K562 (cell line): ENCODE measurements around the gene ZFPM1. TPM values are rescaled to one million over a fixed set of nuclear protein-coding genes. Genes with fewer than 3 reads are reported as not detected.

Experiments
- ATF4 ChIP-seq: fragments of 450-650 bp; formaldehyde crosslinking; IDR thresholded peaks from 2 replicates; pipeline ENCODE4 v1.4.0; 2022; ENCODE audit warnings: mild to moderate bottlenecking, moderate library complexity
- CBX8 ChIP-seq: fragments of 200-600 bp; sonication (generic); IDR thresholded peaks from 2 replicates; pipeline ENCODE4 v1.6.1; 2012; ENCODE audit warnings: borderline replicate concordance, mixed run types, low read depth, mild to moderate bottlenecking, moderate library complexity, mixed read lengths, low read length, control low read depth, inconsistent platforms; ENCODE audit not compliant: poor library complexity, severe bottlenecking; ENCODE audit errors: extremely low read depth
- DACH1 ChIP-seq: fragments of 450-650 bp; IDR thresholded peaks from 2 replicates; pipeline ENCODE4 v1.6.1; 2018; ENCODE audit not compliant: partially characterized antibody
- EGR1 ChIP-seq: fragments of 450-650 bp; conservative IDR thresholded peaks from 2 replicates; pipeline ENCODE4 v1.6.1; 2017; ENCODE audit warnings: mild to moderate bottlenecking
- GATAD2B ChIP-seq: fragments of 450-650 bp; IDR thresholded peaks from 2 replicates; pipeline ENCODE4 v1.6.1; 2017; ENCODE audit warnings: mild to moderate bottlenecking, borderline replicate concordance
- GTF2F1 ChIP-seq: IDR thresholded peaks from 2 replicates; pipeline ENCODE4 v1.6.1; 2011; ENCODE audit warnings: low read depth, low read length, improper control_type of control experiment
- HDGF ChIP-seq: fragments of 450-650 bp; IDR thresholded peaks from 2 replicates; pipeline ENCODE4 v1.6.1; 2016
- HEY1 ChIP-seq: fragments of 250-450 bp; sonication (Bioruptor Pico); IDR thresholded peaks from 2 replicates; pipeline ENCODE4 v1.5.0; 2020; ENCODE audit warnings: mild to moderate bottlenecking, moderate library complexity, borderline replicate concordance
- HLTF ChIP-seq: fragments of 450-650 bp; IDR thresholded peaks from 2 replicates; pipeline ENCODE4 v1.6.1; 2016
- ILF3 ChIP-seq: fragments of 450-650 bp; IDR thresholded peaks from 2 replicates; pipeline ENCODE4 v1.6.1; 2018; ENCODE audit warnings: antibody characterized with exemption, mild to moderate bottlenecking, moderate library complexity, borderline replicate concordance
- NFYB ChIP-seq: IDR thresholded peaks from 2 replicates; pipeline ENCODE4 v1.6.1; 2011; ENCODE audit warnings: mild to moderate bottlenecking, moderate library complexity; ENCODE audit not compliant: insufficient read length; ENCODE audit errors: extremely low read depth
- PHF21A ChIP-seq: fragments of 450-650 bp; IDR thresholded peaks from 2 replicates; pipeline ENCODE4 v1.6.1; 2017; ENCODE audit warnings: low read depth, borderline replicate concordance
- PHF8 ChIP-seq: fragments of 200-600 bp; sonication (generic); IDR thresholded peaks from 2 replicates; pipeline ENCODE4 v1.6.1; 2012; ENCODE audit warnings: mixed run types, mild to moderate bottlenecking, inconsistent platforms, low read length, moderate library complexity, borderline replicate concordance
- POLR2H ChIP-seq: IDR thresholded peaks from 2 replicates; pipeline ENCODE4 v1.6.1; 2016; ENCODE audit warnings: missing genetic modification characterization, low read depth, mild to moderate bottlenecking, control low read depth, missing compliant biosample characterization, moderate library complexity
- PRDM10 ChIP-seq: fragments of 450-650 bp; IDR thresholded peaks from 2 replicates; pipeline ENCODE4 v1.6.1; 2018; ENCODE audit not compliant: partially characterized antibody
- PTBP1 ChIP-seq: fragments of 200-400 bp; formaldehyde crosslinking; IDR thresholded peaks from 2 replicates; pipeline ENCODE4 v1.6.1; 2017; ENCODE audit warnings: low read depth, low read length
- SNIP1 ChIP-seq: fragments of 450-650 bp; IDR thresholded peaks from 2 replicates; pipeline ENCODE4 v1.7.1; 2017; ENCODE audit warnings: low read depth, mild to moderate bottlenecking
- SRSF7 ChIP-seq: fragments of 200-400 bp; formaldehyde crosslinking; optimal IDR thresholded peaks from 2 replicates; pipeline ENCODE3; 2017; ENCODE audit warnings: mild to moderate bottlenecking, low read depth, low read length
- STAT5B ChIP-seq: fragments of 250-450 bp; sonication (Bioruptor Pico); IDR thresholded peaks from 2 replicates; pipeline ENCODE4 v1.8.0; 2021; ENCODE audit warnings: mild to moderate bottlenecking, inconsistent platforms
- TSC22D4 ChIP-seq: fragments of 450-650 bp; IDR thresholded peaks from 2 replicates; pipeline ENCODE4 v1.6.1; 2016; ENCODE audit warnings: missing genetic modification characterization, missing biosample characterization, control low read depth
- ZNF146 ChIP-seq: IDR thresholded peaks from one replicate; pipeline ENCODE4 v1.6.1; 2018; ENCODE audit warnings: missing compliant biosample characterization; ENCODE audit not compliant: unreplicated experiment
- ZNF253 ChIP-seq: fragments of 250-450 bp; sonication (Bioruptor Pico); conservative IDR thresholded peaks from 2 replicates; pipeline ENCODE4 v1.6.1; 2021; ENCODE audit warnings: mild to moderate bottlenecking
- ZNF263 ChIP-seq: sonication (generic); formaldehyde crosslinking; IDR thresholded peaks from 2 replicates; pipeline ENCODE4 v1.8.0; 2022; ENCODE audit warnings: mild to moderate bottlenecking, missing genetic modification reagents, borderline replicate concordance
- ZNF699 ChIP-seq: fragments of 250-450 bp; sonication (Bioruptor Pico); IDR thresholded peaks from 2 replicates; pipeline ENCODE4 v1.8.0; 2021; ENCODE audit warnings: mild to moderate bottlenecking, moderate library complexity; ENCODE audit not compliant: insufficient replicate concordance
- polyA plus RNA-seq, 8 experiments: library from polyadenylated mRNA; depleted of rRNA in 4 of 8; stranded (reverse) in 5 of 8; unstranded in 3 of 8; fragments of >200 nt; fragmentation: Nextera tagmentation in 2 of 8; fragmentation: Illumina TruSeq in 1 of 8; extraction: Ambion mirVana in 2 of 8; extraction: Trizol in 1 of 8; gene quantifications; 2 replicates each; pipeline versions ENCODE4 v1.2.1 to v1.2.3, GENCODE V29; 2011 to 2014; ENCODE audit warnings: inconsistent platforms in 1 of 8, missing spikeins in 1 of 8
- total RNA-seq, 7 experiments: library from RNA; depleted of rRNA in 6 of 7; stranded (reverse); fragments of >200 nt in 6 of 7; fragmentation: Illumina TruSeq in 2 of 7; extraction: Trizol in 2 of 7; gene quantifications; 2 replicates each; pipeline versions ENCODE4 v1.2.1 to v1.2.3, GENCODE V29; 2011 to 2021; ENCODE audit warnings: low replicate concordance in 1 of 7

ZFPM1 gene
- total and polyA plus RNA-seq, 9 of the 15 experiments (the other 6 are each of a cell fraction or from before 2014, with no cell fraction given) = 0.03 to 35.9 (median 1.4) TPM

- no peak for TF ChIP-seq GATAD2B
- TF ChIP-seq HEY1 (CRISPR knock-in tag) = no peak
- TF ChIP-seq SRSF7 = no peak
- no peak for TF ChIP-seq ZNF253 (CRISPR knock-in tag)
- no peak for TF ChIP-seq TSC22D4
- no peak for TF ChIP-seq PTBP1
- TF ChIP-seq STAT5B (CRISPR knock-in tag) = no peak
- TF ChIP-seq SNIP1 = no peak
- TF ChIP-seq HLTF = no peak
- TF ChIP-seq DACH1 = no peak
- TF ChIP-seq NFYB = no peak
- TF ChIP-seq EGR1 = no peak
- TF ChIP-seq HDGF = 0 out of 2 replicates have a peak, but pooled peaks have one; percentile 38
- no peak for TF ChIP-seq POLR2H (tag)
- no peak for TF ChIP-seq PRDM10
- TF ChIP-seq ZNF146 (CRISPR knock-in tag) = no peak
- no peak for TF ChIP-seq CBX8
- peak; percentile 3; the same call in 1 of the 2 replicates for TF ChIP-seq PHF8
- TF ChIP-seq PHF21A = no peak
- TF ChIP-seq ILF3 = no peak
- TF ChIP-seq ZNF699 (CRISPR knock-in tag) = no peak
- TF ChIP-seq ZNF263 (CRISPR knock-in tag) = peak; percentile 77
- no peak for TF ChIP-seq ATF4 (CRISPR knock-in tag)
- TF ChIP-seq GTF2F1 = no peak
Measured at GRCh38 chr16:88461331-88462269, 8.5 kb downstream of the ZFPM1 start (continued).
